Right lung (tissue), 5 donors: ENCODE results near the gene DTNA. TPM values are rescaled to one million over a fixed set of nuclear protein-coding genes. Genes with fewer than 3 reads are reported as not detected.

Source experiments
- DNase-seq, 2 donors: peaks; one replicate each; pipeline ENCODE4 v3.0.0-alpha.2; 2013
- polyA plus RNA-seq, 5 donors: library from polyadenylated mRNA; unstranded; fragments of 120-200 nt; gene quantifications; one replicate each; pipeline versions ENCODE4 v1.2.1 to v1.2.3, GENCODE V29; 2013; ENCODE audit warnings: inconsistent platforms in 1 of 5, low replicate concordance in 1 of 5; ENCODE audit not compliant: insufficient read length in 5 of 5, insufficient read depth in 1 of 5

DTNA gene
- polyA plus RNA-seq, 5 donors, result 6.6 to 12.4 (median 9.2) TPM

- DNase-seq, result no peak
These were observed 147.2 kb downstream of the DTNA start for GRCh38 chr18:34857320-34857719.

GRCh38 chr18:34858188-34858587 is 148.1 kb downstream of the DTNA start:
- no peak for DNase-seq

DNA sequence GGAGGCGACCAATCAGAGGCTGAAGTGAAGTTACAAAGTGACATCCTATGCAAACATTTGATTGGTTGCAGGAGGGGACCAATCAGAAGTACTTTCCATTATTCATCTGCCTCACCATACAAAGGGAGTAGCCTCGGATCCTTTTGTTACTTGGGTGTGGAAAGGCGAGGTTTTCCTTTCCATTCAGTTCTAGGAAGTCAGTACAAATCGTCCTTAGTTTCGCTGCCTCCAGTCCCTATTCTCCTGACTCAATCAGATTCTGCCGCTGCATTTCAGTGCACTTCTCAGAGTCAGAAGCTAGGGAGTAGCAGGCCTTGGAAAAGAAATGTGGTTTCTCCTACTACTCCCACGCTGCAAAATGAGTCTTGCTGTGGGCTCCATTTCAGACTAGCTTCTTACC is 149.4 kb downstream of the DTNA start:
- DNase-seq, result no peak

DNA sequence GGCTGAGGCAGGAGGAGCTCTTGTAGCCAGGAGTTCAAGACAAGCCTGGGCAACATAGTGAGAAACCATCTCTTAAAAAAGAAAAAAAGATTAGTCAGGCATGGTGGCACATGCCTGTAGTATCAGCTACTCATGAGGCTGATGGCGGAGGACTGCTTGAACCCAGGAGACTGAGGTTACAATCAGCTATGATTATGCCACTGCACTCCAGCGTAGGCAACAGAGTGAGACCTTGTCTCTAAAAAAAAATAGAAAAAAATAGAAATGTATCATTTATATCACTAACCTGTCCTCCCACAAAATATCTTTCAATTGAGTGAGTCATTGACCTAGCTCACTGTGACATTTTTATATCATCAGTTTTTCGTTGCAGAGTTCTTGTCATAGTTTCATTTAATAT is 152.5 kb downstream of the DTNA start:
- no peak for DNase-seq

GRCh38 chr18:34863702-34864101 is 153.6 kb downstream of the DTNA start:
- no peak for DNase-seq

DNA sequence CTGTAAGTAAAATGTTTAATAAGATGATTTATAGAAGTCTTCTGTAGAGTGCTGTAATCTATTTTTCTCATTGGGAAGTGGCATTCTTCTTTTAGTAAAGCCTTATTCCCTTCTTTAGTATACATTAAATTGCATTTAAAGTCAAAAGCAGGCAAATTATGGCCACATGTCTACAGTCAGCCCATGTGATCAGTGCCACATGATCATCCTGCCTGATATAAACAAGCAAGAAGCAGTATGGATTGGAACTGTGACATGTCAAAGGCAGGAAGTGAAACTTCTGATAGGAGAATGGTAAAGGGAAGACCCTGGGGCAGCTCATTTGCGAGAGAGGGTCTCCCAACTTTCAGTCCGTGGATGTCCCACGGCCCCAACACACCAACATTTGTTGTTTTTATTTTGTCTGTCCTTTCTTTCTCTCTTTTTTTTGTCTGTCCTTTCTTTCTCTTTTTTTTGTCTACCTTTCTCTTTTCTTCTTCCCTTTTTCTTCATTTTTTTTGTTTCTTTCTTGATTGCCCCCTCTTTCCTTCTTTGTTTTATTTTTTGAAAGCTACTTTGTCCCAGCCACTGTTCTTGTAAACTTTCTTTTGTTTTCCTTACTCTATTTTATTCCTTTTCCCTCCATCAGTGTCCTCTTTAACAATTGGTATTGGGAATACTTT is 154.9 kb downstream of the DTNA start:
- DNase-seq, result no peak

GRCh38 chr18:34866310-34866709 is 156.2 kb downstream of the DTNA start:
- no peak for DNase-seq

DNA sequence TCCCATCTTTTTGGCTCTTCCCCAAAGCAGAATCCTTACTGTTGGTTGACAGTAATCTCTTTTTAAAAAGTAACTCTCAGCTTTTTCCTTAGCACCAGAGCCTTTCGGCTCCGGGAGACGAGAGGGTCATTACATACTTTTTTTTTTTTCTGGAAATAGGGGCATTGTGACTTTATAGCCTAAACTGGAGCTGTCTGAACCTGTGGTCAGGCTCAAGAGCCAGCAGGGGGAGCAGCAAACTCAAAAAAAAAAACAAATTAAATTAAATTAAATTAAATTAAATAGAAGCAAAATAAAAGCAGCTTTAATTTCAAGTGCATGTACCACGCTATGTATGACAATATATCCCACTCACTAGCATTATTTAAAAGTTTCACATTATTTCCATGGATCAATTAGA is 156.6 kb downstream of the DTNA start:
- DNase-seq, result no peak

- no peak for DNase-seq
These were observed 157.4 kb downstream of the DTNA start for GRCh38 chr18:34867520-34867919.

DNA sequence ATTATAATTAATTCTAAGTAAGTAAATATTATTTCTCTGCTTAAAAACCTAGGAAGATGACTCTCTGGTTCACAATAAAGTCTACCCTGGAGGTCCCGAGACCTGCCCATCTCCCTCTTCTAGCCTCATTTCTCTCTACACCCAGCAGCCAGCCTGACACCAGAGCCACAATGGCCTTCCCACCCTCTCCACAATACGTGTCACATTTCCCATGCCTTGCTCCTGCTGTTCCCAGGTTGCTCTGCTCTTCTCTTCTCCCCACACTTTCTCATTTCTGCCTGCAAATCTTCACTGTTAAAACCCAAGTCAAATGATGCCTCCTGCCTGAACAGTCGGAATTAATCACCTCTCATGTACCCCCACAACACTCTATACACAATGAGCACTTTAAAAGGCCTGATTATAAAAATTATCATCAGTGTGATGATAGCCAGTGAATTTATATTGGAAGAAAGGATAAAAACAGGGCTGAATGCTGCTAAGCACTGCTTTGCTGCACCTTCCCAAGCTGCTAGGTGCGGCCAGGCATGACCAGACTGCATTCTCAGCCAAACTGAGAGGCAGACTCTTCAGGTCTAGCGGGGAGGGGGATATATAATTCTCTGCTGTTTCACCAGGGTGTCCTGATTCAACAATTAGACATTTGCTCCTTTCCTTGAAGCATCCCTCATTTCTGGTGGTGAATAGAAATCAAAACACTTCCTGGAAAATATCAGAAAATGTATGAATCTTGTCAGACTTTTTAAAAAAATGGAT is 160.6 kb downstream of the DTNA start:
- DNase-seq, result no peak

GRCh38 chr18:34871435-34871834 is 161.3 kb downstream of the DTNA start:
- DNase-seq, result no peak

DNA sequence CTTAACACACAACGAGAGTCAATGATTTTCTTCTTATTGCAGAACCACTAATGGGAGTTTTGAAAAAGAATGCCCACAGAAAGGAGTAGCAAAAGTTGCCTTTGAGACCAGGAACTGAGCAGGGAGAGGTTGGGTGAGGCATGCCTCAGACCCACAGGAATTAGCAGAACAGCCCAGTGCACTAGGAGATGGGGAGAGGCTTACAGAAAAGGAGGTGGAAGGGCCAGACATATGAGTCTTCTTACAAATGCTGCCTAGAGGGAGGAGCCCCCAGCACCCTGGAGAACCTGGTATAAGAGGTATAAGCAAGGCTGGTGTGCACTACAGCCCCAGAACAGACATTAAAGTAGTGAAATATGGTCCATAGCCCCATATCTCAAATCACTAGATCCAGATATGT is 162.0 kb downstream of the DTNA start:
- no peak for DNase-seq

- DNase-seq, result peak; percentile 79 to 83
These were observed 164.0 kb downstream of the DTNA start for GRCh38 chr18:34873986-34874580.

DNA sequence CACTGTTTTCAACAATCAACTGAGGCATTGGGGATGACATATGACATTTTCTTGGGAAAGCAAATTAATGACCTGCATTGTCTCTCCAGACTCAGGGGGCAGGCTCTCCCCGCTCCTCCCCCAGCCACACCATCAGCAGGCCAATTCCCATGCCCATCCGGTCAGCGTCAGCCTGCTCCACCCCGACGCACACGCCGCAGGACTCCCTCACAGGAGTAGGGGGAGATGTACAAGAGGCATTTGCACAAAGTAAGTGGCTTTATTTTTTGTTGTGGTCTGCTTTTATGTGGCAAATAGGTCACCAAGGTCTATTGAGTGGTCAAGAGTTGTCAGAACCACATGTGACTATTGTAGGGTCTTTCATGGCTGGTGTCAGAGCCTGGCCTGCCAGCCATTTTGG is 165.1 kb downstream of the DTNA start:
- no peak for DNase-seq

DNA sequence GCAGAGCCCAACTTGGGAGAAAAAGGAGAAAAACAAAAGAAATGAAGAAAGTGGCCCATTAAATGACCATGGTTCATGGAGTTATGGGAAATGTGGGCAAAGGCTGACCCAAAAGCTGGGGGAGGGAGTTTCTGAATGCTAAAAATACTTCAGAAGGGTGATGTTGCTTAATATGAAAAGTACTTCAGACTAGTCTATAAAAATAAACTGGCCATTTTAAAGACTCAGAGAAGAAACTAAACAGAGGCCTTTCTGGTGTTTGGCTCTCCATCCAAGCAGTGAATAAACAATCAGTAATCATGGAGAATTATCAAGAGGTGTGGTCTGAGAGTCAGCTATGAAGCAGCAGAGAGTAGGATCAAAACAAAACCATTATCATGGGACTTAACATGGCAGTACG is 170.3 kb downstream of the DTNA start:
- no peak for DNase-seq

GRCh38 chr18:34880882-34881834 is 171.1 kb downstream of the DTNA start:
- DNase-seq, result no peak

DNA sequence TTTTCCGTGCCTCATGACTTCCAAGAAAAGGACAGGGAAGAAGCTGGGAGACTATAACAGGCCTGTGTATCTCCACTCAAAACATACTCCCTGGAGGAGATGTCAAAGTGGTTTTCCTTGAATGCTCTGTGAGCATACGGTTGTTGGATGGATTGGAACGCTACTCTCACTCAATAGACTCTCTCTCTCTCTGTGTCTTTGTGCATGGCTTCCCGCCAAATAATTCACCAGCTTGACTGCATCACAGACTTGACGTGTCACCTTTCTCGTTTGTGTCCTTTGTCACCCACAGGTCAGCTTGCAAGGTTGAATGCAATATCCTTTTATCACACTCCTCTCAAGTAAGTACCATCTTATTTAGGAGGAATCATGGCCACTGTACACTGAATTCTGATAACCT is 174.3 kb downstream of the DTNA start:
- DNase-seq, result no peak

- DNase-seq, result no peak
These were observed 176.1 kb downstream of the DTNA start for GRCh38 chr18:34886177-34886576.

GRCh38 chr18:34887881-34888580 is 177.9 kb downstream of the DTNA start:
- no peak for DNase-seq

GRCh38 chr18:34890486-34891085 is 180.5 kb downstream of the DTNA start:
- no peak for DNase-seq

DNA sequence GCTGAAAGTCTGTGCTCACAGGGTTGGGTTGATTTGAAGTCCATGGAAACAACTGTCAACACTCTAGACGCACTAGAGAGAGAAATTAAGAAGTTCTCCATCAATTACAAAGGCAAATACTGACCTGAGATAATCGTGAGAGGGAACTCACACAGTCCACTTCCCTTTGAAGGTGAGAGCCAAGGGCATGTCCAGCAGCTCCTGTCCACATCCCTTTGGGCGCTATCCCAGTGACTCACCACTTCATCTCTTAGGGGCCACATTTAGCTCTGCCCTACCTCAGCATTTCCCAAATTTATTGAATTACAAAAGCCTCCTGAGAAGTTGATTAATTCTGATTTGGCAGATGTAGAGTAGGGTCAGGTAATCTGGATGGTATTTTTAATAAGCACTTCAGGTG is 182.3 kb downstream of the DTNA start:
- no peak for DNase-seq
